GM08714 (cell line): Measurements from ENCODE around the gene KCTD7.
"Not testable (repeated sequence)": the region's sequence is repeated elsewhere in the genome, so short reads cannot be mapped to it uniquely, and the experiment has no call there.

ENCODE experiments used
- H3K4me3 ChIP-seq: fragments of 200-500 bp; sonication (Bioruptor generic); 2 replicates; pipeline ENCODE4 v1.5.1; 2014; ENCODE audit warnings: mild to moderate bottlenecking, low read length, inconsistent platforms
- ZNF274 ChIP-seq: IDR thresholded peaks from 2 replicates; pipeline ENCODE4 v1.6.1; 2012; ENCODE audit warnings: mild to moderate bottlenecking, low read depth, low read length

The KCTD7 gene

GRCh38 chr7:66597461-66597860 lies 31.2 kb upstream of the KCTD7 start:
- H3K4me3 ChIP-seq = no peak overlapping the region
- TF ChIP-seq ZNF274 = no peak

- H3K4me3 ChIP-seq = no peak overlapping the region
- no peak for TF ChIP-seq ZNF274
These were observed 26.5 kb upstream of the KCTD7 start for GRCh38 chr7:66602159-66602558.

GRCh38 chr7:66604198-66604597 lies 24.5 kb upstream of the KCTD7 start:
- no peak overlapping the region for H3K4me3 ChIP-seq
- TF ChIP-seq ZNF274 = no peak

- H3K4me3 ChIP-seq = not testable (repeated sequence)
These were observed 22.0 kb upstream of the KCTD7 start for GRCh38 chr7:66606540-66607291.

GRCh38 chr7:66609176-66609575 lies 19.5 kb upstream of the KCTD7 start:
- no peak overlapping the region for H3K4me3 ChIP-seq
- no peak for TF ChIP-seq ZNF274

GRCh38 chr7:66614596-66614995 lies 14.1 kb upstream of the KCTD7 start:
- H3K4me3 ChIP-seq = not testable (repeated sequence)

GRCh38 chr7:66615699-66616098 lies 13.0 kb upstream of the KCTD7 start:
- no peak overlapping the region for H3K4me3 ChIP-seq
- TF ChIP-seq ZNF274 = no peak

- TF ChIP-seq ZNF274 = no peak
- H3K4me3 ChIP-seq = no peak overlapping the region
These were observed 11.4 kb upstream of the KCTD7 start for GRCh38 chr7:66617295-66617694.

- not testable (repeated sequence) for H3K4me3 ChIP-seq
These were observed 9.2 kb upstream of the KCTD7 start for GRCh38 chr7:66619341-66619948.

- TF ChIP-seq ZNF274 = no peak
- no peak overlapping the region for H3K4me3 ChIP-seq
These were observed 2.2 kb upstream of the KCTD7 start for GRCh38 chr7:66626331-66626934.

- TF ChIP-seq ZNF274 = no peak
- H3K4me3 ChIP-seq = no peak overlapping the region
These were observed 1.5 kb upstream of the KCTD7 start for GRCh38 chr7:66627151-66627681.

GRCh38 chr7:66627881-66628360 lies 760 bp upstream of the KCTD7 start:
- no peak for TF ChIP-seq ZNF274
- H3K4me3 ChIP-seq = peak overlapping the region; percentile 73

- TF ChIP-seq ZNF274 = no peak
- peak overlapping the region; percentile 95 for H3K4me3 ChIP-seq
These were observed 761 bp downstream of the KCTD7 start for GRCh38 chr7:66629222-66630062.

GRCh38 chr7:66630531-66630930 lies 1.9 kb downstream of the KCTD7 start:
- H3K4me3 ChIP-seq = no peak overlapping the region
- no peak for TF ChIP-seq ZNF274

GRCh38 chr7:66631471-66631870 lies 2.8 kb downstream of the KCTD7 start:
- no peak overlapping the region; the same call in 1 of the 2 replicates for H3K4me3 ChIP-seq

More at GRCh38 chr7:66631471-66631870, 2.8 kb downstream of the KCTD7 start:
- no peak for TF ChIP-seq ZNF274
